ENCODE data around the gene CD4.

Gene CD4

DNA sequence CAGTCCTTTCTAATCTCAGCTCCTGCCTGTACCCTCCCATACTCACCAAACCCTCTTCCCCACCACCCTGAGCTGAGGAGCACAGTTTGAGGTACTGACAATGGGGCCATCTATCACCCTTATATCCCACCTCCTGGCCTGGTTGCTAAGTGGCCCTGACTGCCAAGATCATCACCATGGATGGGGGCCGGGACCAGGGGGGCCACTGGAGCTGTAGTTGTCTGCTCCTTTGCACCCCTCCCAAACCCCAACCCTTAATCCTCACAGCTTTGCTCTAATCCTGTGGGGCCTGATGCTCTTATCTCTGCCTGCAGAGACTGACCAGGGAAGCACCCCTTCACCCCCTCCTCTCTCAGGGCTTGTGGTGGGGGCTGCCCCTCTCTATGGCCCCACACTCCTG, 51.0 kb downstream of the CD4 start:
- H3K36me3 ChIP-seq = peaks cover 6% of the 10 kb centered on the region
- H3K4me3 ChIP-seq (ENCODE audit: low read depth in 1 of 2, low read length in 1 of 2) = no peak overlapping the region
- H3K4me1 ChIP-seq (ENCODE audit: control insufficient read depth in 1 of 2, insufficient read depth in 1 of 2, low read depth in 1 of 2, low read length in 1 of 2) = peaks cover 16 to 18% of the 10 kb centered on the region in 2 experiments
- TF ChIP-seq, protein P1, sequence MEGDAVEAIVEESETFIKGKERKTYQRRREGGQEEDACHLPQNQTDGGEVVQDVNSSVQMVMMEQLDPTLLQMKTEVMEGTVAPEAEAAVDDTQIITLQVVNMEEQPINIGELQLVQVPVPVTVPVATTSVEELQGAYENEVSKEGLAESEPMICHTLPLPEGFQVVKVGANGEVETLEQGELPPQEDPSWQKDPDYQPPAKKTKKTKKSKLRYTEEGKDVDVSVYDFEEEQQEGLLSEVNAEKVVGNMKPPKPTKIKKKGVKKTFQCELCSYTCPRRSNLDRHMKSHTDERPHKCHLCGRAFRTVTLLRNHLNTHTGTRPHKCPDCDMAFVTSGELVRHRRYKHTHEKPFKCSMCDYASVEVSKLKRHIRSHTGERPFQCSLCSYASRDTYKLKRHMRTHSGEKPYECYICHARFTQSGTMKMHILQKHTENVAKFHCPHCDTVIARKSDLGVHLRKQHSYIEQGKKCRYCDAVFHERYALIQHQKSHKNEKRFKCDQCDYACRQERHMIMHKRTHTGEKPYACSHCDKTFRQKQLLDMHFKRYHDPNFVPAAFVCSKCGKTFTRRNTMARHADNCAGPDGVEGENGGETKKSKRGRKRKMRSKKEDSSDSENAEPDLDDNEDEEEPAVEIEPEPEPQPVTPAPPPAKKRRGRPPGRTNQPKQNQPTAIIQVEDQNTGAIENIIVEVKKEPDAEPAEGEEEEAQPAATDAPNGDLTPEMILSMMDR (IDR thresholded peaks at IDR 0.05) = no peak
- H3K27ac ChIP-seq = no peak overlapping the region
- no peaks in the 10 kb centered on the region for H3K9me3 ChIP-seq
- H3K27me3 ChIP-seq = no peaks in the 10 kb centered on the region

DNA sequence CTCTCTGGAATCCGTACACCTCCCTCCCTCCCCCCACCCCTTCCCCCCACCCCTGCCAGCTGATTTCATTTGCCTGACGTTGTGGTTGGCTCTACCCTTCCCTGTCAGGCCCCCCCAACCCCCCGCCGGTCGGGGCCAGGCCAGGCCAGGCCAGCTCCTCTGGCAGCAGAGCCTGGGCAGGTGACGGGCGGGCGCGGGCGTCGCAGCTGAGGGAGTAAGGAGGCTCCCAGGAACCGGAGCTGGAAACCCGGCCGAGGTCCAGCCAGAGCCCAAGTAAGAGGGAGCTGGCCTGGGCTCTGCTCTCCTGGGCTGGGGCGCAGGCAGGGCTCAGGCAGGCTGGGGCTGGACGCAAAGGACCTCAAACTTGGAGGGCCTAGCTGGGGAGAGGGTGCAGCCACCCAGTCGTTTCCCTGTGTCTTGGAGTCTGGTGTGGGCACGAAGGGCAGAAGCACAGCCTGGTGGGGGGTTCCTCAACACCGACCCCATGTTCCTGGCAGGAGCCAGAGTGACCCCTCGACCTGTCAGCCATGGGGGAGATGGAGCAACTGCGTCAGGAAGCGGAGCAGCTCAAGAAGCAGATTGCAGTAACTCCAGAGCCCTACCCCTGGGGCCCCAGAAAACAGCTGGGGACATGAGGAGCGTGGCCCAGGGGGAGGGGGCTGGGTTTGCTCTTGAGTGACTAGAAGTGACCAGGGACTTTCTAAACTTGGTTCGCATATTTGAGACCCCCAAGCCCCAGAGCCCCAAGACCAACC, 51.6 kb downstream of the CD4 start, which contains the start of gene GNB3:
Gene GNB3, plus strand, starts transcription at position 165 of the 755 bp plus-strand sequence. Its CDS starts 363 bp downstream, at position 528.
- Histone ChIP-seq H3K4me1 (ENCODE audit: control insufficient read depth in 1 of 2, insufficient read depth in 1 of 2, low read depth in 1 of 2, low read length in 1 of 2) (peaks cover 14% of the 10 kb centered on the region in 2 experiments), H3K36me3 (peaks cover 11% of the 10 kb centered on the region), H3K27ac (no peak within 1 kb of the TSS), H3K9me3 (no peaks in the 10 kb centered on the region), H3K4me3 (ENCODE audit: low read depth in 1 of 2, low read length in 1 of 2) (no peak within 1 kb of the TSS), H3K27me3 (no peaks in the 10 kb centered on the region)
- TF ChIP-seq, protein P1 (IDR thresholded peaks at IDR 0.05) = no peak

DNA sequence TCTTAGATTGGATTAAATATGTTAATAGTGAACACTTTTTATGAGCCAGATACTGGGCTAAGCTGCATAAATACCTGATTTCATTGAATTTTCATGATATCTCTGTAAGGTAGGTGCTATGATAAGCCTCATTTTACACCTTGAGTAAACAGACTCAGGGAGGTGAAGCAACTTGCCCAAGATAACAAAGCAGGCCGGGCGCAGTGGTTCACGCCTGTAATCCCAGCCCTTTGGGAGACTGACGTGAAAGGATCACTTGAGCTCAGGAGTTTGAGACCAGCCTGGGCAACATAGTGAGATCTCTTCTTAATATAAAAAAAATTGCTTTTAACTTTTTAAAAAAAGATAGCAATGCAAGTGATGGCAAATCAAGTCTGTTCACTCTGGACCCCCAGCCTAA, 52.7 kb downstream of the CD4 start:
- TF ChIP-seq, protein P1 (IDR thresholded peaks at IDR 0.05) = no peak

DNA sequence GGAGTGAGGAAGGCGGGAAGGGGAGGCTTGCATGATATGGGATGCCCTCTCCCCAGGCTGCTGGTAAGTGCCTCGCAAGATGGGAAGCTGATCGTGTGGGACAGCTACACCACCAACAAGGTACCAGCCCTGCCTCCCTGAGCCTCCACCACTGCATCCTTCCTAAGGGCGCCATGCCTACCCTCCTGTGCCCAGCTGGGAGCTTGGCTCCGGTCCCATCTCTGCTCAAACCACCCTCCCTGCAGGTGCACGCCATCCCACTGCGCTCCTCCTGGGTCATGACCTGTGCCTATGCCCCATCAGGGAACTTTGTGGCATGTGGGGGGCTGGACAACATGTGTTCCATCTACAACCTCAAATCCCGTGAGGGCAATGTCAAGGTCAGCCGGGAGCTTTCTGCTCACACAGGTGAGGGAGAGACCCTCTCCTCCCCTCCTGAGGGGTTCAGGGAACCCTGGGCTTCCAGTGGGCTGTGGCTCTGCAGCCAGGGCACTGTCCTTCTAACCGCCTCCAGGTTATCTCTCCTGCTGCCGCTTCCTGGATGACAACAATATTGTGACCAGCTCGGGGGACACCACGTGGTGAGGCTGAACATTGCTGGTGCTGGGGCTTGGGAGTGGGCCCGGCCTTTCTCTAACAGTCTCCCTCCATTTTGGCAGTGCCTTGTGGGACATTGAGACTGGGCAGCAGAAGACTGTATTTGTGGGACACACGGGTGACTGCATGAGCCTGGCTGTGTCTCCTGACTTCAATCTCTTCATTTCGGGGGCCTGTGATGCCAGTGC, 54.0 kb downstream of the CD4 start:
- peaks cover 13 to 20% of the 10 kb centered on the region in 2 experiments for H3K4me1 ChIP-seq (ENCODE audit: control insufficient read depth in 1 of 2, insufficient read depth in 1 of 2, low read depth in 1 of 2, low read length in 1 of 2)
- H3K36me3 ChIP-seq = peaks cover 16% of the 10 kb centered on the region
- no peak overlapping the region for H3K27ac ChIP-seq
- TF ChIP-seq, protein P1 (IDR thresholded peaks at IDR 0.05) = no peak
- no peak overlapping the region for H3K4me3 ChIP-seq (ENCODE audit: low read depth in 1 of 2, low read length in 1 of 2)
- no peaks in the 10 kb centered on the region for H3K27me3 ChIP-seq
- H3K9me3 ChIP-seq = no peaks in the 10 kb centered on the region

More for the DNA sequence above, 52.7 kb downstream of the CD4 start:
- Histone ChIP-seq H3K9me3 (no peaks in the 10 kb centered on the region), H3K4me1 (ENCODE audit: control insufficient read depth in 1 of 2, insufficient read depth in 1 of 2, low read depth in 1 of 2, low read length in 1 of 2) (peaks cover 13 to 20% of the 10 kb centered on the region in 2 experiments), H3K36me3 (peaks cover 11% of the 10 kb centered on the region), H3K4me3 (ENCODE audit: low read depth in 1 of 2, low read length in 1 of 2) (no peak overlapping the region), H3K27me3 (no peaks in the 10 kb centered on the region), H3K27ac (no peak overlapping the region)

DNA sequence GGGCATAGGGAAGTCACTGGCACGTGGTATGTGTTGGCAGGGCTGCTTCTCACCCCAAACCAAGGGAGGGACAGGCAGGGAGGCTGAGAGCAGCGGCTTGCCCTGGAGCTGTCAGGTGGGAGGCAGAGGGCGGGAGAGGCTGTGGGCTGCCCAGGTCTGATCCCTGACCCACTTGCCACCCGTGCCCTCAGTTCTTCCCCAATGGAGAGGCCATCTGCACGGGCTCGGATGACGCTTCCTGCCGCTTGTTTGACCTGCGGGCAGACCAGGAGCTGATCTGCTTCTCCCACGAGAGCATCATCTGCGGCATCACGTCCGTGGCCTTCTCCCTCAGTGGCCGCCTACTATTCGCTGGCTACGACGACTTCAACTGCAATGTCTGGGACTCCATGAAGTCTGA, 56.1 kb downstream of the CD4 start:
- no peaks in the 10 kb centered on the region for H3K27me3 ChIP-seq
- H3K4me1 ChIP-seq (ENCODE audit: control insufficient read depth in 1 of 2, insufficient read depth in 1 of 2, low read depth in 1 of 2, low read length in 1 of 2) = peaks cover 20 to 30% of the 10 kb centered on the region in 2 experiments
- H3K4me3 ChIP-seq (ENCODE audit: low read depth in 1 of 2, low read length in 1 of 2) = no peak overlapping the region
- TF ChIP-seq, protein P1 (IDR thresholded peaks at IDR 0.05) = no peak
- no peak overlapping the region for H3K27ac ChIP-seq
- no peaks in the 10 kb centered on the region for H3K9me3 ChIP-seq
- peaks cover 16% of the 10 kb centered on the region for H3K36me3 ChIP-seq
